ENCODE results near the gene PNPT1. TPM values are rescaled to one million over a fixed set of nuclear protein-coding genes. Genes with fewer than 3 reads are reported as not detected.
A peak's percentile ranks its signal among the peaks of the same experiment; 100 is the strongest.
"Not testable (repeated sequence)": the region's sequence is repeated elsewhere in the genome, so short reads cannot be mapped to it uniquely, and the experiment has no call there.

Gene PNPT1
- total RNA-seq, 1 donor from 2014 or later: 29.7 TPM

- no peaks in the 10 kb centered on the region for H3K27me3 ChIP-seq (ENCODE audit: control insufficient read depth in 3 of 3, insufficient read depth in 3 of 3, low read length in 3 of 3)
- H3K4me3 ChIP-seq (ENCODE audit: low read length in 3 of 3): no peak overlapping the region
- no peaks in the 10 kb centered on the region for H3K36me3 ChIP-seq (ENCODE audit: control insufficient read depth in 3 of 3, insufficient read depth in 3 of 3, low read length in 3 of 3)
- H3K4me1 ChIP-seq (ENCODE audit: control insufficient read depth in 3 of 3, insufficient read depth in 3 of 3, low read length in 3 of 3): no peaks in the 10 kb centered on the region
- H3K9me3 ChIP-seq (ENCODE audit: control insufficient read depth in 3 of 3, low read length in 3 of 3): no peaks in the 10 kb centered on the region
- H3K9ac ChIP-seq (ENCODE audit: low read depth in 1 of 3, low read length in 3 of 3): no peak overlapping the region
- no peak overlapping the region for H3K27ac ChIP-seq (ENCODE audit: low read depth, low read length)
Measured at GRCh38 chr2:55718165-55719008, 24.7 kb upstream of the PNPT1 start.

GRCh38 chr2:55715626-55716025 lies 22.0 kb upstream of the PNPT1 start:
- Histone ChIP-seq H3K9ac (ENCODE audit: low read depth in 1 of 3, low read length in 3 of 3) (no peak overlapping the region), H3K27me3 (ENCODE audit: control insufficient read depth in 3 of 3, insufficient read depth in 3 of 3, low read length in 3 of 3) (no peaks in the 10 kb centered on the region), H3K4me3 (ENCODE audit: low read length in 3 of 3) (no peak overlapping the region), H3K4me1 (ENCODE audit: control insufficient read depth in 3 of 3, insufficient read depth in 3 of 3, low read length in 3 of 3) (no peaks in the 10 kb centered on the region), H3K27ac (ENCODE audit: low read depth, low read length) (no peak overlapping the region), H3K36me3 (ENCODE audit: control insufficient read depth in 3 of 3, insufficient read depth in 3 of 3, low read length in 3 of 3) (no peaks in the 10 kb centered on the region), H3K9me3 (ENCODE audit: control insufficient read depth in 3 of 3, low read length in 3 of 3) (no peaks in the 10 kb centered on the region)

- H3K27ac ChIP-seq (ENCODE audit: low read depth, low read length); H3K9ac ChIP-seq (ENCODE audit: low read depth in 1 of 3, low read length in 3 of 3); H3K4me1 ChIP-seq (ENCODE audit: control insufficient read depth in 3 of 3, insufficient read depth in 3 of 3, low read length in 3 of 3); H3K27me3 ChIP-seq (ENCODE audit: control insufficient read depth in 3 of 3, insufficient read depth in 3 of 3, low read length in 3 of 3); H3K4me3 ChIP-seq (ENCODE audit: low read length in 3 of 3); H3K36me3 ChIP-seq (ENCODE audit: control insufficient read depth in 3 of 3, insufficient read depth in 3 of 3, low read length in 3 of 3); H3K9me3 ChIP-seq (ENCODE audit: control insufficient read depth in 3 of 3, low read length in 3 of 3): not testable (repeated sequence)
Measured at GRCh38 chr2:55715178-55715577, 21.5 kb upstream of the PNPT1 start.

DNA sequence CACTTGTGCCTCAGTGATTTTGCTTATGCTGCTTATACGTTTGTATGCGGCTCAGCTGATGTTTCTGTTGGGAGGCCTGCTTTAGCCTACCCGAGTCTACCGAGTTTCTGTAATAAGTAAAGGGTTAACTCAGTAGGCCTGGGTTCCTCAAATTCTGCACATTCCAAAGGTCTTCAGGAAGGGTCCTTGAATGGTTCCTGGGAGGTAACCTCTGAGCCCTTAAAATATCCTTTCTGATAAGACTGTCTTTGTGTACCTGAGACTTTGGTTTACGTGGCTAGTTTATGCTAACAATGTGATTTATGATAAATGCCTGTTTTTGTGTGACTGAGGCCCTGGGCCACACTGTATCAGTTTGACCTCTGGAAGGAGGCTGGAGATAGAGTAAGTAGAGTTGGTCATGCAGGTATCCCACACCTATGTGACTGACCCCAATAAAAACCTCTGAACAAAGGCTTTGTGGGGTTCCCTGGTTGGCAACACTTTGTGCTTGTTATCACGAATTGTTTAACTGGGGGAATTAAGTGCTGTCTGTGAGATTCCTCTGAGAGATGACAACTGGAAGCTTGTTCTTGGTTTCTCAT lies 18.9 kb upstream of the PNPT1 start:
- no peak overlapping the region for H3K4me3 ChIP-seq (ENCODE audit: low read length in 3 of 3)
- no peaks in the 10 kb centered on the region for H3K9me3 ChIP-seq (ENCODE audit: control insufficient read depth in 3 of 3, low read length in 3 of 3)
- no peaks in the 10 kb centered on the region for H3K27me3 ChIP-seq (ENCODE audit: control insufficient read depth in 3 of 3, insufficient read depth in 3 of 3, low read length in 3 of 3)
- no peaks in the 10 kb centered on the region for H3K4me1 ChIP-seq (ENCODE audit: control insufficient read depth in 3 of 3, insufficient read depth in 3 of 3, low read length in 3 of 3)
- H3K36me3 ChIP-seq (ENCODE audit: control insufficient read depth in 3 of 3, insufficient read depth in 3 of 3, low read length in 3 of 3): no peaks in the 10 kb centered on the region
- no peak overlapping the region for H3K9ac ChIP-seq (ENCODE audit: low read depth in 1 of 3, low read length in 3 of 3)
- H3K27ac ChIP-seq (ENCODE audit: low read depth, low read length): no peak overlapping the region

DNA sequence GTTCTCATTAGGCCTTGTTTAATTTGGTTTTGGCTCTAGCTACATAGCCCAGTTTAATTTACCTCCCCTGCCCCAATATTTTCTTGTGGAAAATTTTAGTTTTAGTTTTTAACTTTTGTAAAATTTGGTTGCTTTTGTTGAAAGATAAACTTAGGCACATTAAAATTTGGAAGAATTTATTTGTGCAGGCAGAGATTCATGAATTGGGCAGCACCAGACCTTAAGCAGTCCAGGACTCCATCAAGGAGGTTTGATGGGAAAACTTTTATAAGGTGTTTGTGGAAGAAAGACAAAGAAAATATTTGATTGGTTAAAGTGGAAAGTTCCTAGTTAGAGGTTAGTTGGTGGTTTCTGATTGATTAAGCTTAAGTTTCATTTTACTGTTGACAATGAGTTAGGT lies 16.4 kb upstream of the PNPT1 start:
- no peaks in the 10 kb centered on the region for H3K36me3 ChIP-seq (ENCODE audit: control insufficient read depth in 3 of 3, insufficient read depth in 3 of 3, low read length in 3 of 3)
- no peak overlapping the region for H3K27ac ChIP-seq (ENCODE audit: low read depth, low read length)
- no peaks in the 10 kb centered on the region for H3K27me3 ChIP-seq (ENCODE audit: control insufficient read depth in 3 of 3, insufficient read depth in 3 of 3, low read length in 3 of 3)
- H3K9ac ChIP-seq (ENCODE audit: low read depth in 1 of 3, low read length in 3 of 3): no peak overlapping the region
- H3K4me3 ChIP-seq (ENCODE audit: low read length in 3 of 3): no peak overlapping the region
- no peaks in the 10 kb centered on the region for H3K4me1 ChIP-seq (ENCODE audit: control insufficient read depth in 3 of 3, insufficient read depth in 3 of 3, low read length in 3 of 3)
- no peaks in the 10 kb centered on the region for H3K9me3 ChIP-seq (ENCODE audit: control insufficient read depth in 3 of 3, low read length in 3 of 3)

DNA sequence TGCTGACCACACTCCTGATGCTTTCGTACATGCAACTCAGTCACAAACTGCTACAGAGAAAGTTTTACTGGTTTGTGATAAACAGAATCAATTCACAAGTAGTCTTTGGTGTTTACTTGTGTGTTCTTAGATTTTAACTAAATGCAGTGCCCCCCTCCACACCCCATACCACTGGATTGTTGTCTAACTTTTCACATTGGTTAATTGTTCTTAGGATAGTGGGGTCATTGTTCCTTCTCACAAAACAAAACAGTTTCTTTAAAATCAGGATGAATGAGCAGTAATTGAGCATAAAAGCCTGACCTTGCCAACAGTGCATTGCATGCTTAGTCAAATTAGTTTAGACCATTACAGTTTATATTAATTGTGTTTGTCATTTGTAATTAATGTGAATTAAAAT lies 14.1 kb upstream of the PNPT1 start:
- no peaks in the 10 kb centered on the region for H3K9me3 ChIP-seq (ENCODE audit: control insufficient read depth in 3 of 3, low read length in 3 of 3)
- no peak overlapping the region for H3K27ac ChIP-seq (ENCODE audit: low read depth, low read length)
- H3K36me3 ChIP-seq (ENCODE audit: control insufficient read depth in 3 of 3, insufficient read depth in 3 of 3, low read length in 3 of 3): no peaks in the 10 kb centered on the region
- H3K4me3 ChIP-seq (ENCODE audit: low read length in 3 of 3): no peak overlapping the region
- H3K9ac ChIP-seq (ENCODE audit: low read depth in 1 of 3, low read length in 3 of 3): no peak overlapping the region
- H3K27me3 ChIP-seq (ENCODE audit: control insufficient read depth in 3 of 3, insufficient read depth in 3 of 3, low read length in 3 of 3): no peaks in the 10 kb centered on the region
- H3K4me1 ChIP-seq (ENCODE audit: control insufficient read depth in 3 of 3, insufficient read depth in 3 of 3, low read length in 3 of 3): no peaks in the 10 kb centered on the region

GRCh38 chr2:55706258-55706657 lies 12.6 kb upstream of the PNPT1 start:
- not testable (repeated sequence) for H3K9ac ChIP-seq (ENCODE audit: low read depth in 1 of 3, low read length in 3 of 3); H3K9me3 ChIP-seq (ENCODE audit: control insufficient read depth in 3 of 3, low read length in 3 of 3); H3K36me3 ChIP-seq (ENCODE audit: control insufficient read depth in 3 of 3, insufficient read depth in 3 of 3, low read length in 3 of 3); H3K4me1 ChIP-seq (ENCODE audit: control insufficient read depth in 3 of 3, insufficient read depth in 3 of 3, low read length in 3 of 3); H3K27me3 ChIP-seq (ENCODE audit: control insufficient read depth in 3 of 3, insufficient read depth in 3 of 3, low read length in 3 of 3); H3K27ac ChIP-seq (ENCODE audit: low read depth, low read length); H3K4me3 ChIP-seq (ENCODE audit: low read length in 3 of 3)

GRCh38 chr2:55705027-55705653 lies 11.5 kb upstream of the PNPT1 start:
- H3K27ac ChIP-seq (ENCODE audit: low read depth, low read length): no peak overlapping the region
- no peak overlapping the region for H3K9ac ChIP-seq (ENCODE audit: low read depth in 1 of 3, low read length in 3 of 3)
- H3K36me3 ChIP-seq (ENCODE audit: control insufficient read depth in 3 of 3, insufficient read depth in 3 of 3, low read length in 3 of 3): no peaks in the 10 kb centered on the region
- peaks cover 0 to 3% (median 0%) of the 10 kb centered on the region in 3 donors for H3K27me3 ChIP-seq (ENCODE audit: control insufficient read depth in 3 of 3, insufficient read depth in 3 of 3, low read length in 3 of 3)
- no peaks in the 10 kb centered on the region for H3K9me3 ChIP-seq (ENCODE audit: control insufficient read depth in 3 of 3, low read length in 3 of 3)
- H3K4me3 ChIP-seq (ENCODE audit: low read length in 3 of 3): no peak overlapping the region
- no peaks in the 10 kb centered on the region for H3K4me1 ChIP-seq (ENCODE audit: control insufficient read depth in 3 of 3, insufficient read depth in 3 of 3, low read length in 3 of 3)

- H3K9me3 ChIP-seq (ENCODE audit: control insufficient read depth in 3 of 3, low read length in 3 of 3): no peaks in the 10 kb centered on the region
- no peaks in the 10 kb centered on the region for H3K36me3 ChIP-seq (ENCODE audit: control insufficient read depth in 3 of 3, insufficient read depth in 3 of 3, low read length in 3 of 3)
- H3K4me3 ChIP-seq (ENCODE audit: low read length in 3 of 3): no peak overlapping the region
- H3K27ac ChIP-seq (ENCODE audit: low read depth, low read length): no peak overlapping the region
- no peak overlapping the region for H3K9ac ChIP-seq (ENCODE audit: low read depth in 1 of 3, low read length in 3 of 3)
- H3K27me3 ChIP-seq (ENCODE audit: control insufficient read depth in 3 of 3, insufficient read depth in 3 of 3, low read length in 3 of 3): peaks cover 0 to 12% (median 8%) of the 10 kb centered on the region in 3 donors
- H3K4me1 ChIP-seq (ENCODE audit: control insufficient read depth in 3 of 3, insufficient read depth in 3 of 3, low read length in 3 of 3): no peaks in the 10 kb centered on the region
Measured at GRCh38 chr2:55703350-55703749, 9.7 kb upstream of the PNPT1 start.

DNA sequence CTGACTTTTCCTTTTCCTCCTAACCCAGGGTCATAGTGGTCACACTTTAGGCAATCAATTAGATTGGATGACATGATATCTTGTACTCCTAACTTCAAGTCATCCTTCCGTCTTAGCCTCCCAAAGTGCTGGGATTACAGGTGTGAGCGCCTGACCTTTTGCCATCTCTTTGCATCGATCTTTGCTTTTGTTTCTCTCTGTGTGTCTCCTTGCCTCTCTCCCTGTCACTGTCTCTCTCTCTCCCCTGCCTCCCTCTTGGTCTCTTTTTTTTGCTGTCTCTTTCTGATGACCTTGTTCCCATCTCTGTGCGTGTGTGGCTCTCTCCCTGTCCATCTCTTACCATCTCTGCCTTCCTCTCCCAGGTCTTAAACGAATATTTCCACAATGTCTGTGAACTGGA lies 904 bp downstream of the PNPT1 start:
- H3K4me1 ChIP-seq (ENCODE audit: control insufficient read depth in 3 of 3, insufficient read depth in 3 of 3, low read length in 3 of 3); H3K27me3 ChIP-seq (ENCODE audit: control insufficient read depth in 3 of 3, insufficient read depth in 3 of 3, low read length in 3 of 3); H3K27ac ChIP-seq (ENCODE audit: low read depth, low read length); H3K36me3 ChIP-seq (ENCODE audit: control insufficient read depth in 3 of 3, insufficient read depth in 3 of 3, low read length in 3 of 3); H3K9me3 ChIP-seq (ENCODE audit: control insufficient read depth in 3 of 3, low read length in 3 of 3): not testable (repeated sequence)
- Histone ChIP-seq H3K9ac (ENCODE audit: low read depth in 1 of 3, low read length in 3 of 3) (peak overlapping the region in 1 of 3 donors; percentile 84), H3K4me3 (ENCODE audit: low read length in 3 of 3) (peak overlapping the region; percentile 90 to 100 (median 96))
